ENCODE measurements around the gene ESPN. TPM values are rescaled to one million over a fixed set of nuclear protein-coding genes. Genes with fewer than 3 reads are reported as not detected.

The ESPN gene
- total RNA-seq, 2 donors from 2014 or later, result not detected

DNA sequence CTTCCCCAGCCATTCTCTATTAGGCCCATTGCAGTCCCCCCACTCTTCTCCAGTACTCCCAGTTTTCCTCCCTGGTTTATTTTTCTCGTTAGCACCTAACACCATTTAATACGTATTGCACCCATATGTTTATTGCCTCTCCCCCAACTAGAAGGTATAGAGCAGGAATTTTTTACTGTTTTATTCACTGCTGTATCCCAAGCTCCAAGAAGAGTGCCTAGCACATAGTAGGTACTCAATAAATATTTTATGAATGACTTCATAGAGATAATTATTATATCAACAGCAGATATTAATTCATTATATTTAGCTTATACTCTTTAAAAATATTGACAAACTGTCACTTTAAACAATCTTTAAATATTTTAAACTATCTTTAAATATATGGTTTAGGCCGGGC is 25.3 kb upstream of the ESPN start:
- DNase-seq (ENCODE audit: low spot score), result no peak
- intact Hi-C loops (cut with DNase I), result no loop called here

DNA sequence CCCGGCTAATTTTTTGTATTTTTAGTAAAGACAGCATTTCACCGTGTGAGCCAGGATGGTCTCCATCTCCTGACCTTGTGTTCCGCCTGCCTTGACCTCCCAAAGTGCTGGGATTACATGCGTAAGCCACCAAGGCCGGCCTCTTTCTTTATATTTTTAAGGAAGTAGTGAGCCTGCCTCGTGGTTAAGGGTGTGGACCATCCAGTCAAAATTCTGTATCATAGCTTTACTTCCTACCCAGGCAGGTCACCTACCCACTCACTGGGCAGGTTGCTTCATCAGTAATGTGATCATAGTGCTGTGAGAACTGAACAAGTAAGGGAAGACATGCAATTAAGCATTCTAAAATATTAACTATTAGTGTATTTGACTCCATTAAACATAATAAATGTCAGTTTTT is 22.9 kb upstream of the ESPN start:
- intact Hi-C loops (cut with DNase I), result loop anchor here (5.0 to 10.0 kb wide), 2 partner anchors 34 to 337 kb away; no protein-coding TSS in a partner anchor
- no peak for DNase-seq (ENCODE audit: low spot score)

- no peak for DNase-seq (ENCODE audit: low spot score)
- intact Hi-C loops (cut with DNase I), result loop anchor here (5.0 to 10.0 kb wide), 2 partner anchors 161 to 343 kb away; no protein-coding TSS in a partner anchor
These were observed 16.6 kb upstream of the ESPN start for GRCh38 chr1:6408023-6408422.

- intact Hi-C loops (cut with DNase I), result loop anchor here (5.0 to 10.0 kb wide), 2 partner anchors 162 to 344 kb away; no protein-coding TSS in a partner anchor
- no peak for DNase-seq (ENCODE audit: low spot score)
These were observed 15.5 kb upstream of the ESPN start for GRCh38 chr1:6409053-6409452.

GRCh38 chr1:6409733-6410132 is 14.8 kb upstream of the ESPN start:
- no peak for DNase-seq (ENCODE audit: low spot score)
- intact Hi-C loops (cut with DNase I), result loop anchor here (5.0 to 10.0 kb wide), 2 partner anchors 162 to 345 kb away; no protein-coding TSS in a partner anchor

DNA sequence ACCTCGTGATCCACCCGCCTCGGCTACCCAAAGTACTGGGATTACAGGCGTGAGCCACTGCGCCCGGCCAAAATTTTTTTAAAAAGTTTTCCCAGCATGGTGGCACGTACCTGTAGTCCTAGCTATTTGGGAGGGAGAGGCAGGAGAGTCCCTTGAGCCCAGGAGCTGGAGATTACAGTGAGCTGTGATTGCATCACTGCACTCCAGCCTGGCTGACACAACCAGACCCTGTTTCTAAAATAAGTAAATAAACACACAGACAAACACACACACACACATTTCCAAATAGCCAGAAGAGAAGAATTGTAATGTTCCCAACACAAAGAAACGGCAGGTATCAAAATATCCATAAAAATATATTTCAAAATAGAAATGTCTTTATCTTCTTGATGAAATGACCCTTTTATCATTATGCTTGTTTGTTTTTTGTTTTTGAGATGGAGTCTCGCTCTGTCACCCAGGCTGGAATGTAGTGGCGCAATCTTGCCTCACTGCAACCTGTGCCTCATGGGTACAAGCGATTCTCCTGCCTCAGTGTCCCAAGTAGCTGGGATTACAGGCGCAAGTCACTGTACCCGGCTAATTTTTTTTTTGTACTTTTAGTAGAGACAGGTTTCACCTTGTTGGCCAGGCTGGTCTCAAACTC is 14.2 kb upstream of the ESPN start:
- intact Hi-C loops (cut with DNase I), result no loop called here
- DNase-seq (ENCODE audit: low spot score), result no peak

DNA sequence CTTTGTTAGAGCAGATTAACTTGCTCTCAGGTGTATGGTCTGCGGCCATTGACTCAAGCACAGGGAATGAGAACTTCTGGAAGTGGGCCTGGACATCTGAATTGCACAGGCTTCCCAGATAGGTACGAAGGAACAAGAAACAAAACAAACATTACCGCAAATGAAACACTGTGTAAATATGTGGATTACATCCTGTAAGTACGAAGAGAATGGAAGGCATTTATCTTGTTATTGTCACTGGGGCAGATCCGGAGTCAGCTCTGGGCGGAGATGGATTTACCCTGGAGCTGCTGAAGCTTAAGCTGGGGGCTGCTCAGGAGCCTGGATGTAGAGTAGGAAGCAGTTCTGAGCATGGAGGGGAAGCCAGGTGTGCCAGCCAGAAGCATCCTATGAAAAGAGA is 11.7 kb upstream of the ESPN start:
- no peak for DNase-seq (ENCODE audit: low spot score)
- intact Hi-C loops (cut with DNase I), result no loop called here

- DNase-seq (ENCODE audit: low spot score), result no peak
- intact Hi-C loops (cut with DNase I), result no loop called here
These were observed 10.1 kb upstream of the ESPN start for GRCh38 chr1:6414443-6414844.

DNA sequence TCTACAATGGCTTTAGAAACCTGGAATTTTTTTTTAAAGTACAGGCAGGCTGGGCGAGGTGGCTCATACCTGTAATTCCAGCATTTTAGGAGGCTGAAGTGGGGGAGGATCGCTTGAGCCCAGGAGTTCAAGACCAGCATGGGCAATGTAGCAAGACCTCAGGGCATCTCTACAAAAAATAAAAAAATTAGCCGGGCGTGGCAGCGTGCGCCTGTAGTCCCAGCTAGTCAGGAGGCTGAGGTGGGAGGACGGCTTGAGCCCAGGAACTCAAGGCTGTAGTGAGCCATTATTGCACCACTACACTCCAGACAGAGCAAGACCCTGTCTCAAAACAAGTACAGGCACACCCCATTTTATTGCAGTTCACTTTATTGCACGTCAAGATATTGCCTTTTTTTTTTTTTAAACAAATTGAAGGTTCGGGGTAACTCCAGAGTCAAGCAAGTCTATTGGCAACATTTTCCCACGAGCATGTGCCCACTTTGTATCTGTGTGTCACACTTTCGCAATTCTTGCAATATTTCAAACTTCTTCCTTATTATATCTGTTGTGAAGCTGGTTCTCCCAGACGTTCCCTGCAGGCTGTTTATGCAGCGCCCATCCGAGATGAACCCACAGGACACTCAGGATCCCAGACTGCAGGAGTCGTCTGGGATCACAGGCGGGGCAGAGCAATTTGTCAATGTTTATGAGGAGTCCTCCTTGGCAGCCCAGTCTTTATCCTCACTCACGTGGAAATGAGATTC is 9.5 kb upstream of the ESPN start:
- intact Hi-C loops (cut with DNase I), result no loop called here
- DNase-seq (ENCODE audit: low spot score), result no peak

- intact Hi-C loops (cut with DNase I), result no loop called here
- no peak for DNase-seq (ENCODE audit: low spot score)
These were observed 8.3 kb upstream of the ESPN start for GRCh38 chr1:6416295-6416656.

GRCh38 chr1:6416906-6417305 is 7.7 kb upstream of the ESPN start:
- intact Hi-C loops (cut with DNase I), result no loop called here
- no peak for DNase-seq (ENCODE audit: low spot score)

DNA sequence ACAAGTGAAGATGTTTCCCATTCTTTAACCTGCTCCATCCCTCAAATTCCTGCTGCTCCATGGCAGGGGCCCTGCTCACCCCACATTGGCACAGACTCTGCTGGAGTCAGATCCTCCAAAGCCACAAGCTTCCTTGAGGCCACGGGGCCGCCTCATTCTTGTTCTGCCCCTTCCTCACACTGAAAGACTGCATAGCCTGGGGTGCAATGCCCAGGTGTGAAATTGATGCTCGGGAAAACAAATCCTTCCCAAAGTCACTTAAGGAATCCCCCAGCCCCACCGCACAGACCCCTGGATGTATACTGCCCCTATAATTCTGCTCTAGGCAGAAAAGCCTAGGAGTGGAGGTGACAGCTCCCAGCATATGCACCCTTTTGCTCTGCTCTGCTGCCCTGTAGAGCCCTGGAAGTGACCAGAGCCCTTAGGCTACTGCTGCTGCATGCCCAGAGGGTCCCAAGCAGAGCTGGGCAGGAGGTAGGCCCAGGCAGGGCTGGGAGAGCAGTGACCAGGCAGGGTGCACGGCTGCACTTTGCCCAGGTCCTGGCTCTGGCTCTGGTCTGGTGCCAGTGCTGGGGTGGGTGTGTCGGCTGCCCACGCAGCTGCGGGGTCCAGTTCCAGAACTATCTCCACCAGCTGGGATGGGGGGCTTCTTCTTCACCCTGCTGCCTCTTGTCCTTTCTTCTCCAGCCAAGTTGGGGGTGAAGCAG is 6.5 kb upstream of the ESPN start:
- no peak for DNase-seq (ENCODE audit: low spot score)
- intact Hi-C loops (cut with DNase I), result no loop called here

- intact Hi-C loops (cut with DNase I), result no loop called here
- no peak for DNase-seq (ENCODE audit: low spot score)
These were observed 5.7 kb upstream of the ESPN start for GRCh38 chr1:6418668-6419396.

- intact Hi-C loops (cut with DNase I), result no loop called here
- no peak for DNase-seq (ENCODE audit: low spot score)
These were observed 5.2 kb upstream of the ESPN start for GRCh38 chr1:6419397-6419803.

GRCh38 chr1:6419804-6420453 is 4.6 kb upstream of the ESPN start, which contains the start of gene HES2:
Gene HES2 (minus strand): TSS chr1:6419919. CDS start chr1:6419820, 99 bp downstream.
- intact Hi-C loops (cut with DNase I), result no loop called here
- no peak for DNase-seq (ENCODE audit: low spot score)

- DNase-seq (ENCODE audit: low spot score), result no peak
- intact Hi-C loops (cut with DNase I), result no loop called here
These were observed 4.0 kb upstream of the ESPN start for GRCh38 chr1:6420454-6421042.

DNA sequence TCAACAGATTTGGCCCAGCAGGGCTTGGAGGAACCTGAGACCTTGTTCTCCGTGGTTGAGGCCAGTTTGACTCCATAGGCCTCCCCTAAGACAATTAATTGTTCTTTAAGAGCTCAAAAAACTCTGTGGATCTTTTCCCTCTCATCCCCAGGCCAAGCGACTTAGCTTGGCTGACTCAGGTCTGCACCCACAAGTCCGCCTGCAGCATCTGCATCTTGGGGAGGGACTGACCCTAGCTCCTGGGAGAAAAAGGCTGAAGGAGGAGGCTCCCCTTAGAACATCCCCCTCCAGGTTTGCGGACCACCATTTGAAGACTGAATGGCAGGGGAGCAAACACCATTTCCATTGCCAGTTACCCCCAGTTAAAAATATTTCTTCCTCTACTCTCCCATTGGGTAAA is 3.3 kb upstream of the ESPN start:
- DNase-seq (ENCODE audit: low spot score), result no peak
- intact Hi-C loops (cut with DNase I), result no loop called here

- no peak for DNase-seq (ENCODE audit: low spot score)
- intact Hi-C loops (cut with DNase I), result no loop called here
These were observed 1.1 kb upstream of the ESPN start for GRCh38 chr1:6423321-6423999.

Measured in posterior vena cava (tissue), 2 donors.